CD4-positive, alpha-beta T cell treated with Interleukin-10 for 1 hour (primary cell): ENCODE data around the gene TMC3.

Source experiments
- DNase-seq: peaks from one replicate; pipeline ENCODE4 v3.0.0-alpha.2; 2020

TMC3 gene

GRCh38 chr15:81297147-81297572 lies 76.9 kb downstream of the TMC3 start:
- no peak for DNase-seq

GRCh38 chr15:81296673-81297072 lies 77.3 kb downstream of the TMC3 start:
- DNase-seq = peak; percentile 83

- DNase-seq = no peak
Measured at GRCh38 chr15:81296186-81296585, 77.8 kb downstream of the TMC3 start.

- no peak for DNase-seq
Measured at GRCh38 chr15:81295486-81296121, 78.4 kb downstream of the TMC3 start.

GRCh38 chr15:81294516-81294880 lies 79.5 kb downstream of the TMC3 start:
- DNase-seq = no peak

GRCh38 chr15:81293728-81294515 lies 80.1 kb downstream of the TMC3 start:
- peak; percentile 85 for DNase-seq

GRCh38 chr15:81292523-81293001 lies 81.5 kb downstream of the TMC3 start:
- DNase-seq = peak; percentile 71

GRCh38 chr15:81291916-81292522 lies 82.0 kb downstream of the TMC3 start:
- no peak for DNase-seq

GRCh38 chr15:81289910-81290309 lies 84.1 kb downstream of the TMC3 start:
- DNase-seq = no peak

- no peak for DNase-seq
Measured at GRCh38 chr15:81288616-81289015, 85.4 kb downstream of the TMC3 start.

GRCh38 chr15:81288040-81288439 lies 86.0 kb downstream of the TMC3 start:
- no peak for DNase-seq

- DNase-seq = peak; percentile 47
Measured at GRCh38 chr15:81286621-81287121, 87.3 kb downstream of the TMC3 start.

GRCh38 chr15:81285461-81285860 lies 88.6 kb downstream of the TMC3 start:
- DNase-seq = no peak

- DNase-seq = no peak
Measured at GRCh38 chr15:81284256-81285031, 89.6 kb downstream of the TMC3 start.

GRCh38 chr15:81282911-81283310 lies 91.1 kb downstream of the TMC3 start:
- DNase-seq = no peak

- DNase-seq = no peak
Measured at GRCh38 chr15:81282606-81282895, 91.5 kb downstream of the TMC3 start.

GRCh38 chr15:81281766-81282605 lies 92.0 kb downstream of the TMC3 start:
- DNase-seq = no peak

GRCh38 chr15:81281456-81281735 lies 92.6 kb downstream of the TMC3 start:
- DNase-seq = no peak
